Stimulated activated CD8-positive, alpha-beta memory T cell treated with anti-CD3 and anti-CD28 coated beads, Interleukin-2, amount 100 ng/mL, for 48 hours (primary cell): ENCODE measurements around the gene POTEI.
"Not testable (repeated sequence)": the region's sequence is repeated elsewhere in the genome, so short reads cannot be mapped to it uniquely, and the experiment has no call there.

Experiments
- DNase-seq, 2 donors: peaks; one replicate each; pipeline ENCODE4 v3.0.0-alpha.2; 2020; ENCODE audit warnings: low read depth in 2 of 2

The POTEI gene

DNA sequence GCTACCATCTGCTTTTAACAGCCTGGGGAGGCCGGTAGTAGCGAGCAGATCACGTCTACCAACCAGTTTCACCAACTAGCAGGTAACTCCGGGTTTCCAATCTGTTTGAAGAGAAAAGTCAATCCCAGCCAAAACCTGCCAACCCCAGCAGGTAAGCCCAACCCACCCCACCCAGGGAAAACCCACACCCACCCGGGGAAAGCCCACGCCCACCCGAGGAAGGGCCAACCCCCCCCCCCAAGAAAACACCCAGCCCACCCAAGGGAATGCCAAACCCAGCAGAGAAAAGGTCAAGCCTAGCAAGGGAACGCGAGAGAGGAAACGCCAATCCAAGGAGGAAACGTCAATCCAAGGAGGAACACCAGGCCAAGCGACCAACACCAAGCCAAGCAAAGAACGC lies at the start of gene POTEI:
Gene POTEI (minus strand): TSS at position 101 of the 400 bp plus-strand sequence. CDS start 93 bp downstream, at position 8.
- DNase-seq = not testable (repeated sequence)

DNA sequence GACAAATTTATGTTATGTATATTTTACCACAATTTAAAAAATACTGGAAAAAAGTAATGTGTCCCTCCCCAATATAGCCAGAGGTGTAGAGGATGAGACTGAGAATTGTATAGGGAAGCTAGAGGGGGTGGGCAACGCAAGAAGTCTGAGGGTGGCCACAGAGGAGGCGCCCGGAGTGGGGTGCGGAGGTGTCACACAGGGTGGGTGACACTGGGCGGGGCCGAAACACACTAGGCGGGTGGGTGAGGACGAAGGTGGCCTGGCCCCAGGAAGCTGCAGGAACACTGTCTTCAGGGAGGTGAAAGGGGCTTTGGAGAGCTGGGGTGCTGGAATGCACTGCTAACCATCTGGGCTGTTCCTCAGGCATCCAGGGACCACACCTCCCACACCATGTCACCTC lies 47.3 kb upstream of the POTEI start:
- DNase-seq = not testable (repeated sequence)

DNA sequence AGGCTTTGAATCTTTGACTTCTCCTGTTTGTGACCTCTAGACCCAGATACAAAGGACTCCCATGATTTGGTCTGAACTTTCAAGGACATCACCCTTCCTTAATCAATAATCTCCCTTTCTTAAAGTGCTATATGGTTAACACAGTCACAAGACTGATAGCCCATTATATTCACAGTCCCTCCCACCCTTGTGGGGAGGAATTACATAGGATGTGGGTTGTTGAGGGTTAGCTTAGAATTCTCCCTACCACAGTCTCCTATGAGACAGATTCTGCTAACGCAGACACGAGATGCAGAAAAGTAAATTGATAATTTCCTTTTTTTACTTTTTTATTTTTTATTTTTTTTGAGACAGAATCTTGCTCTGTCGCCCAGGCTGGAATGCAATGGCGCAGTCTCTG lies 45.0 kb upstream of the POTEI start:
- not testable (repeated sequence) for DNase-seq

DNA sequence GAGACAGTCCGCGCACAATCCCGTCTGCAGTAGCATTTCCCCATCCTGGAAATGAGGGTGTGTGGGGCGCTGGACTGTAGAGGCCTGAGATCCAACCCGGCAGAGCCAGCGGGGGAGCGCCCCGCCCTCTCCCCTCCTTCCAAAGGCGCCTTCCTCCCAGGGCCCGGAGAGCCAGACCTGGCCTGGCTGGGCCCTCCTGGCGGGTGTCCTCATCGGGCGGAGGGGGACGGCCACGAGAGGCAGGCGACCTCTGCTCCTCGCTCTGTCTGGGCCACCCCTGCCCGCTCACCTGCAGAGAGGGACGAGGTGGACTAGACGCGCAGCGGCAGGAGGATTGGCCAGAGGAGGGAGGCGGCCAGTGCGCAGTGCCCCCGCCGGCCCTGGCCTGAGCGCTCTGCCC lies 40.3 kb upstream of the POTEI start:
- not testable (repeated sequence) for DNase-seq

DNA sequence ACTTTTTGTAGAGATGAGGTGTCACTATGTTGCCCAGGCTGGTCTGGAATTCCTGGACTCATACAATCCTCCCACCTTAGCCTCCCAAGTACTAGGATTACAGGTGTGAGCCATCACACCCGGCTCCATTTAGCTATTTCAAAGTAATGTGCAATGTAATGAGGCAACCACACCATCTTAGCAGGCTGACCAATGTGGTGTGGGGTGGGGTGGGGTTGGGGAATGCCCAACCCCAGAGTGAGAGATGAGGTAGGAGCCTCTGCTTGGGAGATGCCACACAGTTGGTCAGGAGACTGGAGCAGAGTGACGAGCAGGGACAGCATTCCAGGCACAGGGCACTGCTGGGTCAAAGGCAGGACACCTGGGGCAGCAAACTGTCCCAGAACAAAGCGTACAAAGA lies 39.3 kb upstream of the POTEI start:
- not testable (repeated sequence) for DNase-seq

DNA sequence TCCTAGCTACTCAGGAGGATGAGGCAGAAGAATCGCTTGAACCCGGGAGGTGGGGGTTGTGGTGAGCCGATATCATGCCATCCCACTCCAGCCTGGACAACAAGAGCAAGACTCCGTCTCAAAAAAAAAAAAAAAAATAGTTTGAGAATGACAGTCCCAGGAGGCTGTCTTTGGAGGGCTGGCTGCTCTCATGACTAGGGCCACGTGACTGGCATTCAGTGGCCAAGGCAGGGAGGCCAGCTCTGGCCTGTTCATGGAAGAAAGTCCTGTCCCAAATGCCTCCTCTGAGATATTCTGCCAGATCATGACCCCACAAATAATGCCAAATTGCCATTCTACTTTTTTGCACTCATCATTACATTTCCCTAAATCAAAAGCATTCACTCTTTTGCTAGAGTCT lies 35.9 kb upstream of the POTEI start:
- not testable (repeated sequence) for DNase-seq

DNA sequence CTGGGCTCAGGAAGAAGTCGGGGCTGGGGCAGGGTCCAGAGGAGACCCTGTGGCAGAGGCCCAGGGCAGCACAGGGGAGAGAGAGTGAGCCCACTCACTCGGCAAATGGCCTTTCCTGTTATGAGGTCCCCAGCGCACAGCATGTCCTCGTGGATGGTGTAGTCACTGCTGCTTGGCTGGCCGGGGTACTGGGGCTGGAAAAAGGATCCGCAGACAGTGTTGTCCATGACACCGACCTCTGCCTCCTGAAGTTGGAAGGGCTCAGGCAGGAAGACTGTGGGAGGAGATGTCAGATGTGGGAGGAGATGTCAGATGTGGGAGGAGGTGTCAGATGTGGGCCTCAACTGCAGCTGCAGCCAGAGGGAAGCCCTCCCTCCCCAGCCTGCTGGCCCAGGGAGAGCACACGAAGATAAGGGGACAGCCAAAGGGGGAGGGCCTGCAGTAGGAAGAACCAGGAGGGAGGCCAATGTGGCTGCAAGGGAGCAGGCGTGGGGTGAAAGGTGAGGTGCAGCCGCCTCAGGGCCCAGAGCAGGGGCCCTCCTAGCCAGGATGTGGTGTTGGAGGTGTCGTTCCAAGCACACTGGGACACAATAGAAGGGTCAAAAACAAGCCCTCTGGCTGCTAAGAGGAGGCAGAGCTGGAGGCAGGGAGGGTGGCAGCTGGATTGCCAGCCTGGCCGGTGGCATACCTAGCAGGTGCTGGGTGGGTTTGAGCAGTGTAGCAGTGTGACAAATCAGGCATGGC lies 34.8 kb upstream of the POTEI start:
- not testable (repeated sequence) for DNase-seq

DNA sequence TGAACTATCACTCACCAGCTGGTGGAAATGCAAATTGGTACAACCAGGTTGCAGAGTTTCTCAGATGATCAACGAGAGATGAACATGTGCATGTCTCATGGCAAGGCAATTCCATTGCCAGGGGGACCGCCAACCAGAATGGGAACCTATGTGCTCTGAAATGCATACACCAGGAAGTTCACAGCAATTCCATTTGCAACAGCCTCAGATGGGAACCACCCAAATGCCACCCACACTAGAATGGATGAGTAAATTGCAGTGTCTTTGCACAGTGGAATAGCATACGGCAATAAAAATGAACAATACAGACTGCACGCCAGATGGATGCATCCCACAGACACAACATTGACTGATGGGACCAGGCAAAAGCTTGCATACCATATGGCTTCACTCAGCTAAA lies 33.7 kb upstream of the POTEI start:
- not testable (repeated sequence) for DNase-seq

DNA sequence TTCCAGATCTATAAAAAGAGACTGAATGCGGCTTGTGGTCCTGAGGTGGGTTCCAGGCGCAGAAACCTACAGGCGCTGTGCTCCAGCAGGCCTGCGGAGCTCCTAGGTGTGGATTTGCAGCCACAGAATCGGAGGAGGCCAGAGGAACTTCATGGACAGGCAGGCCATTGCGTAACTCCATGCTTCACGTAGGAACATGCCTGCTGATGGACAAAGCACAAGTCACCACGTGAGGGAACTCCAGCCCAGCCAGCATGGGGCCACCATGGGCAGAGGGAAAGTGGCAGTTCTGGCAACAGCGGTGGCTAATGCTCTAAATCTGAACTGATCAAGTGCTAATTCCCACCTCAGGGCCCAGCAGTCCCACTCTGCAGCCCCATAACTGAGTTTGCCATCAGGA lies 29.1 kb upstream of the POTEI start:
- not testable (repeated sequence) for DNase-seq

DNA sequence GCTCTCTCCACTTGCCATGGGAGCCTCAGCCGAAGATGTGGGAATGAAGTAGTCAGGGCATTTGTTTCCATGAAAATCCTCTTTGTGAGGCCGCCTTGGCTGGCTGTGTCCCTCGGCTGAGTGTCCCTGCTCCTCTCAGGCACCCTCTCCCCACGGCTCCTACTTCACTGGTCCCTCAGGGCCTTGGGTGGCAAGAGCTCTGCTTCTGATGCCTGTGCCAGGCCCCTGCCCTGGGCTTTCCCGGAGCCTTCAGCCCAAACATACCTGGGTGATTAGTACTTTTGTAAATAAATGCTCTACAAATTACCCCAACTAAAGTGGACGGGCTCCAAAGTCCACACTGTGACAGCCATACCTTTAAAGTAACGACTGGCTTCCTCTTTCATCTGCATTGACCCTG lies 27.5 kb upstream of the POTEI start:
- DNase-seq = not testable (repeated sequence)

DNA sequence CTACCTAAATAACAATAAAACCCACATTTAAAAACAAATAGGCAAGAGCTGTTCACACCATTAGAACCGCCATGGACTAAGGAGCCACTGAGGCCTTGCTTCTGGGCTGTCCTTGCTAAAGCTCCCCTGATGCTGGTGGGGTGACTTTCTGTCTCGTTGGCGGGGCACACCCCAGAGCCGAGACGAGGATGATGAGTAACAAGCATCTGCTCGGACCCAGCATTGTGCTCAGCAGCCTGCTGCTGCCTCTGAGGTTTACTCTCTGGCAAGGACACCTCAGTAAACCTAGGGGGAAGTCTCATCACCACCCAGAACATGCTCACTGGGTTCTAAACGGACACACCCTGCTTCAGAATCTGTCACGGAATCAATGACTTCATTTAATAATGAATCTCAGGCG lies 22.5 kb upstream of the POTEI start:
- DNase-seq = not testable (repeated sequence)

DNA sequence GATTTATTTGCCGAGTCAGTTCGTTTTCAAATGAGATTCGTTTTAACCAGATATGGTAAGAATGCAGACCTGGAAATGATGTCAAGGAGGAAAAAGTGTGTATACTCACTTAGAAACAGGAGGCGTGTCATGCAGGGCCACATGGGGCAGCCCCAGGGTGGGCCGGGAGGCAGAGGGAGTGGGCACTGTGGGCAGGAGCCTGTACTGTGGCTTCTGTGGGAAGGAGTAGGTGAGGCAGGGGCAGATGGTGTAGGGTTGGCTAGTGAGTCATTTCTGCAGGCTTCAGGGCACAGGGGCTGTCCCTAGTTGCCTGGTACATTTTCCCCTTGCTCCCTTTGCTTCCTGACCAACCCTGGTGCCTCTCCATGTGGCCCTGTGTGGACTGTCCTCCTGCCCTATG lies 22.1 kb upstream of the POTEI start:
- DNase-seq = not testable (repeated sequence)

DNA sequence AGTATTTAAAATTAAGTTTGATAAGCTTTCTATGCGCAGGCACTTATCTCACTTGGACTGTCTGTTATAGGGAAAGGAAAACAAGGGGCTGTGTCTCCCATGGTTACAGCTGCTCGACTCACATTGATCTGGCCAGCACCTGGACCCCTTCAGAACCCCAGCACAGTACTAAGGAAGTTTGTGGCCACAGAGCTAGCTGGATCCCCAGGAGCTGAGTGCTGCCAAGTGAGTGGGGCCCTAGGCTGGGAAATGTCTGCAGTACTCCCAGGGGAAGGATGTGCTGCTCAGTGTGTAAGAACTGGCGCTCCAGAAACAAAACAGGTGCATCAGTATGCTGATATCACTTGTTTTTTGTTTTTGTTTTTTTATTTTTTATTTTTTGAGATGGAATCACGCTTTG lies 21.1 kb upstream of the POTEI start:
- DNase-seq = not testable (repeated sequence)

DNA sequence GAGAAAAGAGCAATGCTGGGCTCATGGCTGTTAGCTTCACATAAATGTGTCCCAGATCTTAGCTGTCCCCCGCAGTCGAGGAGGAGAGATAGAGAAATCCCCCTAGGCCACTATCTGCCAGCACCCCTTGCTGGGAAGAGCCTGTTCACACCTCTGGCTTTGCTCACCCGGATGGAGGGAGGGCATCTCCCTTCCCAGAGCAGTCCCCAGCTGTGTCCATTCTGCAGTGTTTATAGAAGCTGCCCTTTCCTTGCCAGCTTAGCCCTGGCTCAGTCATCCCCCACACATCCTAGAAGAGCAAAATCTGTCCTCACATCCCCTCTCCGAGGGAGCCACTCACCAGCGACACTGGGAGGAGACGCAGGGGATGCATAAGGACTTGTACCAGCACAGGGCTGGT lies 20.4 kb upstream of the POTEI start:
- not testable (repeated sequence) for DNase-seq

DNA sequence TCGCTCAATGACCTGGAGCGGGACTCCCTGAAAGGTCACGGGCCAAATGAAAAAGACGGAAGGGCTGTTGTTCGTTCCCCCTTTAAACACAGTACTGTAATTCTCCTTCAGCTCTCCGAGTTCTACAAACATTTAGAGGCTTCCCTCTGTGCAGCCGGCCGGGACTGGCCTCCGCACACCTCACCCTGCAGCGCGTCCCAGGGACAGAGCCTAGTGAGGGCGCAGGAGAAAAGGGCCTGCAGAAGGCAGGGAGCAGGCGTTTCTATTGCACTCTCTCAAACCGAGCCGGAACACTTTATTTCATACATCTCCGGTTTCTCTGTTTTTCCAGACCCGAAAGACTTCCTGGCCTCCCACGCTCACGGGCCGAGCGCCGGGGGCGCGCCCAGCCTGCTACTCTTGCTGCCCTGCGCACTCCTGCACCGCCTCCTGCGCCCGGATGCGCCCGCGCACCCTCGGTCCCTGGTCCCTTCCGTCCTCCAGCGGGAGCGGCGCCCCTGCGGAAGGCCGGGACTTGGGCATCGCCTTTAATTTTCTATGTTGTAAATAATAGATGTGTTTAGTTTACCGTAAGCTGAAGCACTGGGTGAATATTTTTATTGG lies 18.3 kb upstream of the POTEI start:
- DNase-seq = not testable (repeated sequence)

DNA sequence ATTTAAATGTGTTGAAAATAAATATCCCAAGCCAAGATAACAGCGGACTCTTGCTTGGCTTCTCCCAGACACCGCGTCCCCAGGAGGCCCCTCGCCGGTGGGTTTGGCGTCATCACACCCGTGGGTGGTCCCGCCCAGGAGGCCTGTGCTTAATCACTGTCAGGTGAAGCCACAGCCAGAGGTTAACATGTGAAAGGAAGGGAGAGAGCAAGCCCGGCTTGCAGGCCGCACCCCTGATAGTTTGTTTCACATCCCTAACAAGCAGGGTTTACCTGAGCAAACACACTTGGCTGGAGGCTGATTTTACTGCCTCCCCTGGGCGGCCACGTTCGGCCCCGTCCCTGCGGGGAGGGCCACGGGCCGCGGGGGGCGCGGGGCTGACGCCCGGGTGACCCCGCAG lies 13.3 kb upstream of the POTEI start:
- not testable (repeated sequence) for DNase-seq

DNA sequence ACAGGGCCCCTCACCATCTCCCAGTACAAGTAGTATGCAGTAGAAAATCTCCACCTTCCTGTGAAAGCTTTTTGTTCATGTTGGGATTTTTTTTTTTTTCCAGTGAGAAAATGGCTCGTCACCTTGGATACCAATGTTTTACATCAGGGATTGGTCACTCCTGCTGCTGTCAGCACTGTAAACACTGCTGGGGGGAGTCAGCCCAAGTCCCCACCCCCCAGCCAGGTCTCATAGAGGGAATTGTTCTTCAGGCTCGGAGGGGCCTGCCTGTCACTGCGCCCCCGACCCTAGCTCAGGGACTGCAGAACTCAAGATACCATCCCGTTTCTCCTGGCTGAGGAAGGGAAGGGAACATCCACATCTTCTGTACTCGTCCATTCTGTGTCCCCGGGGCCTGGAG lies 11.9 kb upstream of the POTEI start, which contains the start of gene CFC1B:
Gene CFC1B (plus strand): TSS at position 231 of the 400 bp plus-strand sequence. CDS start 263 bp downstream, outside the sequence.
- DNase-seq = not testable (repeated sequence)

DNA sequence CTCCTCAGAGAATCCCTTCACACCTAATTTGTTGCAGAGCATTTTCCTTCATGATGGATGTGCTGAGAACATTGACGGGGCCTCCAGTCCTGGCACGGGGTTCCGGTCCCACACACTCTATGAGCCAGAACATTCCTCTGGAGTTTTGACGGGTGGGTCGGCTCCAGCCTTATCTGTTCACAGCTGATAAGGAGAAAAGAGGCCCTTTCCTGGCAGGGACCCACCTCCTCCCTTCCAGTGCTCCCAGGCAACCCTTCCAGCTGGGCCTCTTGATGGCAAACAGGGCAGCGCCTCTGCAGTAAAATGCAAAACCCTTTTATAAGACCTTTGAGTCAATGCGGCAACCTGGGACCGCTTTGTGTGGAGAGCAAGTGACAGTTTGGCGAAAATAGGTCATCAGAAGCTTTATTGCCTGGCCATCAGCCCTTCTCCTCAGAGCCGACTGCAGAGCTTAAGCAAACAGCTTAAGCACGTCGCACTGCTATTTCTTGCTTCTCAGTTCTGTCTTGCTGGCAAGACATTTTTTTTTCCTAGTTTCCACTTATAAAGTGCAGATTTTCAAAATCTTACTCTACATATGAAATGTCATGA lies 9.5 kb upstream of the POTEI start:
- DNase-seq = not testable (repeated sequence)

DNA sequence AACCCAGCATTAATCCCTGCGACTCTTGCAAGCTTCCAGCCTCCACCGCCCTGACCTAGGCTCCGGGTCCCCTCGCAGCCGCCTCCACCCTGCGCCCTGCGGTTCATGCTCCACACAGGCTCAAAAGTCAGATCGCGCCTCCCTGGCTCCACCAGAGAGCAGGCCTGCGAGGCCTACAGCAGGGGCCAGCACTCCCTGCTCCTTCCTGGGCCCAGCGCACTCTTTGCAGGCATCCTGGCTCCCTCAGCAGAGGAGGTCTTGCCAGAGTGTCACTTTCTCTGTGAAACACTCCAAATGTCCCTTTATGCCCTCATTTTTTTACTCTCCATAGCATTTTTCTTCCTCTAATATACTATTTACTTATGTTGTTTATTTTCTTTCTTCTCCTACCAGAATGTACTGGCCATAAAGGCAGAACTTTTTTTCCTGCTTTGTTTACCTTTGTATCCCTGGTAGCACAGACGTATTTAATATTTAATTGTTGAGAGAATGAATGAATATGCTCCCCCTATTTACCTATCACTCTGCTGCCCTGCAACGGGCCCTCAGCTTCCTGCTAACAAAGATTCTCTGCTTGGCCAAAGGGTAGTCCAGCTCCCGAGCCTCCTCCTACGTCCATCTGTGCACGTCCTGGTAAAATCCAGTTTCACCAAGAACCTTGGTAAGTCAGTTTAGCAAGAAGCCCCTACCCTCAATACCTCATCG lies 2.8 kb upstream of the POTEI start:
- DNase-seq = not testable (repeated sequence)

DNA sequence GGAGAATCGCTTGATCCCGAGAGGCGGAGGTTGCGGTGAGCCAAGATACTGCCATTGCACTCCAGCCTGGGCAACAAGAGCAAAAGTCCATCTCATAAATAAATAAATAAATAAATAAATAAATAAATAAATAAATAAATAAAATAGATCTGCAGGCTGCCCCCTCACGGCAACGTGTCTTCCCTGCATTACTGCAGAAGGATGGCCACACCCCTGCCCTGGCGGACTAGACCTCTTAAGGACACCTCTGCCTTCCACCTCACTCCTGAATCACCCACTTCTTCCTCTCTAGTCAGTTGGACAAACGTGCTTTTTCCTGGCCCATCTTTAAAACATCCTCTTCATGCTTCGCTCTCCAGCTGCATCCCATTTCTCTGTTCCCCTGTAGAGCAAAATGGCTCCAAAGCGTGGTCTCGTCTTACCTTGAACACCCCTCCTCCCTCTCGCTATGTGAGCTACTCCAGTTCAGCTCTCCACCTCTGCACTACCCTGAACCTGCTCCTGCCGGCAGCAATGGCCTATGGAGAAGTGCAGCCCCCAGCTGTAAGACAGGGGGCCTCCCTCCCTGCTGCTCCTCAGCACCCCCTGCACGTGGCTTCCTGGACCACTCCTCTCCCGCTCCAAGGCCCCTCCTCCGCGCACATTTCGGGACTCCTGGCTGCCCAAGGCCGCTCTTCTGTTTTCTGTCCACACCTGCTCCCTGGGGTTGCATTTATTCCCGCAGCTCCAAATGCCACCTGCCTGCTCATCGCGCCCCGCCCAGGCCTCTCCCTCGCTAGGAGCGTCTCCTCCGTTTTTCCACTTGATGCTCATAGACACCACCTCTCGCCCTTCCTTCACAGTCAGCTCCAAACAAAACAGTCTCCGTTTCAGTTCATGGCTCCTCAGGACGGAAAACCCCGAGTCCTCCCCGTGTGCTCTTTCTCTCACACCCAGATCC lies 1.9 kb upstream of the POTEI start:
- not testable (repeated sequence) for DNase-seq

DNA sequence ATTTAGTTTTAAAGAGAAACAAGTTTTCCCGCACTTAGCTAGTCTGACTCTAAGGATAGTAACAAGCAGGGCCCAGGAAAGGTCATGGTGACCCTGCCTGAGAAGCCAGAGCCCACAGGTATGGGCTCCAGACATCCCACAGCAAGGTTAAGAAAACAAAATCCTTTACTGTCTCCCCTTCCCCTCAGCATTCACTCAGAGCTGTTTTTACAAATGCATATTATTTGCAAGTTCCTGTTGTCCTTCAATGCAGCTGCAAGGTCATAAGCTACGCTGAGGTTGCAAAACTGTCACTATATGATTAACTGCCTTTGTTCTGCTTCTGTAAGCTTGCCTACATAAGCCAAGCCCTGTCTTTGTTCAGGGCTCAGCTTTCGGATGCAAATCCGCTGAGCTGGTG lies 18.1 kb downstream of the POTEI start:
- not testable (repeated sequence) for DNase-seq
